Adrenal gland (tissue), 12 donors: ENCODE measurements around the gene TPD52L2. TPM values are rescaled to one million over a fixed set of nuclear protein-coding genes. Genes with fewer than 3 reads are reported as not detected.

Experiments
- DNase-seq, 7 donors: peaks; one replicate each; pipeline ENCODE4 v3.0.0-alpha.2; 2019 to 2020
- H3K27ac ChIP-seq, 5 donors: fragments of 200-600 bp; sonication (generic) in 4 of 5; 1 replicate in 3 of 5; 2 replicates in 2 of 5; pipeline versions ENCODE4 v1.5.1 to v1.8.0; 2016 to 2020; ENCODE audit warnings: mild to moderate bottlenecking in 1 of 5
- H3K27me3 ChIP-seq: fragments of 200-600 bp; 2 replicates; pipeline ENCODE4 v1.8.0; 2021
- H3K36me3 ChIP-seq, 2 donors: fragments of 200-600 bp; replicated peaks in 1 of 2; 1 replicate in 1 of 2; 2 replicates in 1 of 2; pipeline versions ENCODE4 v1.5.1 to v1.8.0; 2018 to 2022
- H3K4me1 ChIP-seq, 2 donors: fragments of 200-600 bp; replicated peaks in 1 of 2; 1 replicate in 1 of 2; 2 replicates in 1 of 2; pipeline versions ENCODE4 v1.5.1 to v1.8.0; 2018 to 2021
- H3K4me3 ChIP-seq, 4 donors: fragments of 200-600 bp; sonication (generic) in 3 of 4; one replicate each; pipeline ENCODE4 v1.5.1; 2016 to 2018
- H3K9me3 ChIP-seq, 3 donors: fragments of 200-600 bp; sonication (generic) in 1 of 3; replicated peaks in 1 of 3; 1 replicate in 2 of 3; 2 replicates in 1 of 3; pipeline versions ENCODE4 v1.5.1 to v1.8.0; 2016 to 2021
- POLR2A ChIP-seq, 2 donors: fragments of 450-650 bp; IDR thresholded peaks; one replicate each; pipeline ENCODE4 v1.6.1; 2017; ENCODE audit warnings: antibody characterized with exemption in 2 of 2, mild to moderate bottlenecking in 2 of 2, moderate library complexity in 1 of 2
- WGBS, 4 donors: extraction: QIAGEN DNeasy Blood & Tissue Kit in 2 of 4; methylation state at CpG; one replicate each; pipeline versions ENCODE4 v1.1.5 to v1.1.7; 2013 to 2017; 5-methylcytosine and 5-hydroxymethylcytosine counted together
- intact Hi-C, 2 donors: fragments of 100-400 bp; cut with DNase I; formaldehyde crosslinking; loops; one replicate each; pipeline versions ENCODE4 v1.14.1 to v1.15.0; 2022 to 2023
- polyA plus RNA-seq, 3 donors: library from polyadenylated mRNA; stranded (reverse); fragments of 200-250 nt in 2 of 3; fragments of 350-450 nt in 1 of 3; fragmentation: Illumina TruSeq in 1 of 3; extraction: RNeasy Lipid Tissue Mini Kit (QIAGEN cat#74804) in 1 of 3; gene quantifications; one replicate each; pipeline ENCODE4 v1.2.3, GENCODE V29; 2013 to 2014
- total RNA-seq, 9 donors: library from RNA; depleted of rRNA in 4 of 9; stranded (reverse); fragments of >200 nt in 4 of 9; fragments of 120-200 nt in 1 of 9; fragmentation: NEBNext Ultra II Directional in 1 of 9; extraction: Animal tissue kit (Norgen Biotek cat#: 25700) in 1 of 9; gene quantifications; one replicate each; pipeline versions ENCODE4 v1.1.0 to v1.2.4, GENCODE V29; 2013 to 2023
- TF ChIP-seq, protein P1 (sequence below), 6 experiments: fragments of 450-650 bp in 4 of 6; fragments of 200-600 bp in 2 of 6; sonication (generic) in 1 of 6; IDR thresholded peaks; 1 replicate in 5 of 6; 2 replicates in 1 of 6; pipeline versions ENCODE4 v1.5.1 to v1.8.0; 2016 to 2021; ENCODE audit warnings: antibody characterized with exemption in 6 of 6, mild to moderate bottlenecking in 2 of 6, moderate library complexity in 1 of 6
- donor health status: healthy with polysubstance abuse.
- donor health status: Bipolar disorder and iron deficiency.
- donor health status: DM: yes; HTN: yes; CAD: no.
- donor health status: DM: no; HTN: no; CAD: no.
- donor health status: DM: no; HTN: no; CAD: no.
- donor health status: DM: yes; HTN: yes; CAD: no.

TPD52L2 gene
- total and polyA plus RNA-seq, 12 donors: 81.9 to 125 (median 112) TPM

DNA sequence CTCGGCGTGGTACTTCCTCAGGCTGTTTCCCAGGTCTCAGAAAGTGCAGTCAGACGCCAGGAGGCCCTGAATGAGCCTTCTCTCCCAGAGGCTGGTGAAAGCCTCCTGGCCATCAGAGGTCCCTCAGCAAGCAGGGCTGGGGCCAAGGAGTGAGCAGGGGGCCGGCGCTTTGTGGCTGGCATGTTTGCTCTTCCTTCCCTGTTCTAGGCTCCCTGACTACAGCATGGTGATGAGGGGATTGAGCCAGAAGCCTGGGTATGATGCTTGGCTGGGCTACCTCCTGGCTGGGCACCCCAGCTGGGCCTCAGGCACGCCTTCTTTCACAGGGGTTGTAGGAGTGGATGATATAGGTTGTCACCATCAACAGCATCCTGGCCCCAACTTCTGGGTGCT, 18.1 kb downstream of the TPD52L2 start:
- peaks cover 0 to 74% of the 10 kb centered on the region in 2 donors for H3K36me3 ChIP-seq
- intact Hi-C loops: no loop called here
- no peaks in the 10 kb centered on the region for H3K9me3 ChIP-seq
- H3K4me3 ChIP-seq: no peak overlapping the region
- H3K27me3 ChIP-seq: no peaks in the 10 kb centered on the region
- no peaks in the 10 kb centered on the region for H3K4me1 ChIP-seq
- no peak overlapping the region for H3K27ac ChIP-seq
- DNase-seq: no peak
- WGBS, 4 donors: 85 to 88% (median 88%) methylated on average over 5 to 6 of the region's 6 CpGs
- TF ChIP-seq, protein P1, sequence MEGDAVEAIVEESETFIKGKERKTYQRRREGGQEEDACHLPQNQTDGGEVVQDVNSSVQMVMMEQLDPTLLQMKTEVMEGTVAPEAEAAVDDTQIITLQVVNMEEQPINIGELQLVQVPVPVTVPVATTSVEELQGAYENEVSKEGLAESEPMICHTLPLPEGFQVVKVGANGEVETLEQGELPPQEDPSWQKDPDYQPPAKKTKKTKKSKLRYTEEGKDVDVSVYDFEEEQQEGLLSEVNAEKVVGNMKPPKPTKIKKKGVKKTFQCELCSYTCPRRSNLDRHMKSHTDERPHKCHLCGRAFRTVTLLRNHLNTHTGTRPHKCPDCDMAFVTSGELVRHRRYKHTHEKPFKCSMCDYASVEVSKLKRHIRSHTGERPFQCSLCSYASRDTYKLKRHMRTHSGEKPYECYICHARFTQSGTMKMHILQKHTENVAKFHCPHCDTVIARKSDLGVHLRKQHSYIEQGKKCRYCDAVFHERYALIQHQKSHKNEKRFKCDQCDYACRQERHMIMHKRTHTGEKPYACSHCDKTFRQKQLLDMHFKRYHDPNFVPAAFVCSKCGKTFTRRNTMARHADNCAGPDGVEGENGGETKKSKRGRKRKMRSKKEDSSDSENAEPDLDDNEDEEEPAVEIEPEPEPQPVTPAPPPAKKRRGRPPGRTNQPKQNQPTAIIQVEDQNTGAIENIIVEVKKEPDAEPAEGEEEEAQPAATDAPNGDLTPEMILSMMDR (IDR thresholded peaks at IDR 0.05): no peak
- no peak for TF ChIP-seq POLR2A (IDR thresholded peaks at IDR 0.05)

DNA sequence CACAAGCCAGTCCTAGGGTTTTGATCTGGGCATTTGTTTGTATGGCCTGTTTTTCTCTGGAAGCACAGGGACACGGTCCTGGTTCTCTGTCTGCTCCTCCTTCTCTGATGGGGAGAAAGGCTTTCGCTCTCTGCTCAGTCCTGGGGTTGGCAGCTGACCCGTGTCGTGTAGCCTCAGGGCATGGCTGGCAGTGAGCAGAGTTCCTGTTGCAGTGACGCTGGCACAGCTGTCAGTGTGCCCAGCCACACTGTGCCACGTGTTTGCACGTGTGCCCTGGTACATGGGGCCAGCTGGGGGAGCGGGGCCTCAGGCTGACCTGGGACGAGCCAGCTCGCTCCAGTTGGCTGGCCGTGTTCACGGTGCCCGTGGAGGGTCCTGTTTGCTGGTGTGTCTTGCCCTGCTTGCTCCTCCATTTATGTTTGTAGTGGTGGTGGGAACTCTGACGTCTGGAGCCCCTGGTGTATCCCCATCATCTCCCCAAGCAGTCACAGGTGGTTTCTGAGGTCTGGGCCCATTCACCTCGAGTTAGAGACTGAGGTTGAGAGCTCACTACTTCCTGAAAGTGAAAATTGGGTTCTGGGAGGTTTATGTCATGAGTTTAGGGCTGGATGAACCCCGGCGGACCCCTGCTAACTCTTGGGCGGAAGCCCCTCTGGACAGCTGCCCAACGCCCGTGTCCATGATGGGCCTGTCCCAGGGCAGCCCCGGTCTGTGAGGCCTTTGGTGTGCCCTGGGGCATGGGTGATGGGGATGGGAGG, 19.6 kb downstream of the TPD52L2 start:
- intact Hi-C loops: no loop called here
- Histone ChIP-seq H3K4me1 (no peaks in the 10 kb centered on the region), H3K9me3 (no peaks in the 10 kb centered on the region), H3K27me3 (no peaks in the 10 kb centered on the region), H3K36me3 (peaks cover 0 to 74% of the 10 kb centered on the region in 2 donors), H3K4me3 (no peak overlapping the region), H3K27ac (peak overlapping the region in 1 of 5 donors; percentile 59)
- 80 to 92% (median 81%) methylated on average over 14 to 21 of the region's 21 CpGs for WGBS, 4 donors
- DNase-seq: peak in 1 of 7 donors; percentile 92
- TF ChIP-seq, protein P1 (IDR thresholded peaks at IDR 0.05): no peak
- no peak for TF ChIP-seq POLR2A (IDR thresholded peaks at IDR 0.05)

DNA sequence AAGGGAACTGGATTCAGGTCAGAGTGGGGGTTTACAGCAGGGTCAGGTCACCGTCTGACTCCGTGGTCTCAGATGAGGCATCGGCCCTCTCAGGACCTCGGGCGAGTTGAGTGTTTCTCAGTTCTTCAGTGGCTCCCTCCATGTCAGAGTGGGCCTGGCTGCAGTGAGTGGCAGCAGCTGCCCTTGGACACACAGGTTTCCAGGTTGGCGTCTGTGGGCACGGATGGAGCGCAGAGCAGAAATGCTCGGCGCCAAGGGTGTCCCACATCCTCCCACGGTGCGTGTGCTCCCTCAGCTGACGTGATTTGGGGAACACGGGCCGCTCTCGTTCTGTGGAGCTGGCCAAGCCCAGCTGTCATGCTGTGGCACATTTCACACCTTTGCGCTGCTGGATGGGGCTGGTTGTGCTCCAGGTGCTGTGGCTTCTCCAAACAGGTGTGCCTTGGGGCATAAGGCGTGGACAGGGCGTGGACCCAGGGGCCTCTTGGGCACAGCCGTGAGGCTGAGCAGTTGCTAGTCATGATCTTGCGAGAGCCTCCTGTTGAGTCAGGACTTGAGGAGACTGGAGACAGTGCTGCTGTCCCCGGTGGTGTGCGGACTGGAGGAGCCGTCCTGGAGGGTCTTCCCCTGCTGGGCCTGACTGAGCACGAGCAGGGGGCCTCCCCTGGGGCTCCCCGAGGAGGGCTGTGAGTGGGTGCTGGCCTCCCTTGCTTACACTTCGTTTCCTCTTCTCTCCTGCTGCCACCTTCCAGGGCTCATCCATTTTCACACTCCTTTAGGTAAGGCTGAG, 20.4 kb downstream of the TPD52L2 start:
- WGBS, 4 donors: 79 to 93% (median 90%) methylated on average over 4 to 27 of the region's 27 CpGs
- intact Hi-C loops: no loop called here
- Histone ChIP-seq H3K9me3 (no peaks in the 10 kb centered on the region), H3K27ac (peak overlapping the region in 1 of 5 donors; percentile 59), H3K27me3 (no peaks in the 10 kb centered on the region), H3K4me1 (no peaks in the 10 kb centered on the region), H3K36me3 (peaks cover 0 to 82% of the 10 kb centered on the region in 2 donors), H3K4me3 (no peak overlapping the region)
- no peak for DNase-seq
- no peak for TF ChIP-seq POLR2A (IDR thresholded peaks at IDR 0.05)
- TF ChIP-seq, protein P1 (IDR thresholded peaks at IDR 0.05): no peak

GRCh38 chr20:63886054-63886419, 21.0 kb downstream of the TPD52L2 start:
- intact Hi-C loops: no loop called here
- Histone ChIP-seq H3K9me3 (no peaks in the 10 kb centered on the region), H3K27me3 (no peaks in the 10 kb centered on the region), H3K36me3 (peaks cover 0 to 82% of the 10 kb centered on the region in 2 donors), H3K4me3 (no peak overlapping the region), H3K27ac (no peak overlapping the region), H3K4me1 (no peaks in the 10 kb centered on the region)
- whole genome bisulfite sequencing, 4 donors: 94 to 96% (median 95%) methylated on average over 8 to 14 of the region's 14 CpGs
- no peak for DNase-seq
- TF ChIP-seq, protein P1 (IDR thresholded peaks at IDR 0.05): no peak
- TF ChIP-seq POLR2A (IDR thresholded peaks at IDR 0.05): no peak
